ENCODE data around the gene IL6. TPM values are rescaled to one million over a fixed set of nuclear protein-coding genes. Genes with fewer than 3 reads are reported as not detected.
A peak's percentile ranks its signal among the peaks of the same experiment; 100 is the strongest.

Gene IL6
- total and polyA plus RNA-seq, 2 of the 8 experiments (the other 6 are each of a cell fraction or from before 2014, with no cell fraction given) = 0.12 to 0.41 TPM

GRCh38 chr7:22771194-22771871, 44.3 kb downstream of the IL6 start:
- no peak for FAIRE-seq
- no peak overlapping the region for H2BK15ac ChIP-seq (ENCODE audit: low read length)
- TF ChIP-seq SIRT6 (IDR thresholded peaks at IDR 0.05; ENCODE audit: low read length) (no peak), NRF1 (IDR thresholded peaks at IDR 0.05; ENCODE audit: low read depth, low read length) (no peak), PHF8 (conservative IDR thresholded peaks at IDR 0.05; ENCODE audit: low read depth, low read length) (no peak), HDAC6 (IDR thresholded peaks at IDR 0.05; ENCODE audit: low read depth, low read length) (no peak), YY1 (IDR thresholded peaks at IDR 0.05; ENCODE audit: low read depth, low read length) (no peak), CBX8 (IDR thresholded peaks at IDR 0.05; ENCODE audit: borderline replicate concordance, low read depth, low read length) (no peak), GABPA (IDR thresholded peaks at IDR 0.05; ENCODE audit: borderline replicate concordance, insufficient read depth, low read length) (no peak), HDAC2 (IDR thresholded peaks at IDR 0.05; ENCODE audit: borderline replicate concordance in 1 of 2, low read depth in 2 of 2, low read length in 2 of 2) (no peak), KDM1A (IDR thresholded peaks at IDR 0.05; ENCODE audit: borderline replicate concordance, low read length) (no peak), SP4 (IDR thresholded peaks at IDR 0.05; ENCODE audit: low read length) (no peak), ZNF274 (IDR thresholded peaks at IDR 0.05; ENCODE audit: borderline replicate concordance, extremely low read depth, low read length) (no peak)
- TF ChIP-seq, protein P1, sequence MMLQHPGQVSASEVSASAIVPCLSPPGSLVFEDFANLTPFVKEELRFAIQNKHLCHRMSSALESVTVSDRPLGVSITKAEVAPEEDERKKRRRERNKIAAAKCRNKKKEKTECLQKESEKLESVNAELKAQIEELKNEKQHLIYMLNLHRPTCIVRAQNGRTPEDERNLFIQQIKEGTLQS (IDR thresholded peaks at IDR 0.05; ENCODE audit: insufficient read depth, low read depth, low read length) = no peak

More at GRCh38 chr7:22771194-22771871, 44.3 kb downstream of the IL6 start:
- DNase-seq (ENCODE audit: low read depth in 1 of 2, low spot score in 2 of 2) = no peak
- Histone ChIP-seq H3K9me3 (ENCODE audit: insufficient read depth in 2 of 2, low read depth in 1 of 2, low read length in 1 of 2) (no peaks in the 10 kb centered on the region), H4K20me1 (replicated peaks in 1 of 2; ENCODE audit: control insufficient read depth in 1 of 2, insufficient read depth in 2 of 2, low read length in 2 of 2) (no peaks in the 10 kb centered on the region), H3K79me1 (ENCODE audit: low read depth, low read length) (no peaks in the 10 kb centered on the region), H4K91ac (replicated peaks; ENCODE audit: insufficient read length, low read length) (no peak overlapping the region), H3K14ac (ENCODE audit: insufficient read length) (no peak overlapping the region), H3K27ac (ENCODE audit: low read depth, low read length) (no peak overlapping the region), H3K4ac (replicated peaks; ENCODE audit: insufficient read length, low read depth, low read length) (no peak overlapping the region), H3K23me2 (ENCODE audit: low read depth, low read length) (no peaks in the 10 kb centered on the region; the same call in 1 of the 2 replicates), H2BK20ac (ENCODE audit: low read length) (no peak overlapping the region), H3K9ac (replicated peaks in 1 of 4; ENCODE audit: extremely low read depth in 1 of 4, low read depth in 3 of 4, low read length in 3 of 4) (no peak overlapping the region), H2BK12ac (ENCODE audit: low read depth, low read length) (no peak overlapping the region), H3K27me3 (replicated peaks in 1 of 4; ENCODE audit: control insufficient read depth in 3 of 4, extremely low read depth in 1 of 4, insufficient read depth in 3 of 4, low read length in 3 of 4) (no peaks in the 10 kb centered on the region), H2BK120ac (replicated peaks; ENCODE audit: low read depth, low read length) (no peak overlapping the region), H3K18ac (ENCODE audit: extremely low read depth, low read length) (no peak overlapping the region), H3K79me2 (ENCODE audit: control insufficient read depth in 1 of 2, insufficient read depth in 2 of 2, low read length in 2 of 2) (no peaks in the 10 kb centered on the region), H3K36me3 (ENCODE audit: control insufficient read depth in 2 of 4, insufficient read depth in 4 of 4, low read length in 3 of 4) (no peaks in the 10 kb centered on the region), H3K4me2 (ENCODE audit: insufficient read depth in 1 of 2, low read depth in 2 of 2, low read length in 2 of 2) (no peak overlapping the region), H2AK5ac (ENCODE audit: low read depth, low read length) (no peak overlapping the region), H3K23ac (ENCODE audit: insufficient read length) (no peak overlapping the region), H2AFZ (ENCODE audit: low read length) (no peak overlapping the region; the same call in 1 of the 2 replicates), H3K56ac (replicated peaks; ENCODE audit: insufficient read length, low read depth, low read length) (peak overlapping the region; percentile 59), H3K4me1 (replicated peaks in 1 of 4; ENCODE audit: control insufficient read depth in 3 of 4, insufficient read depth in 4 of 4, low read length in 3 of 4) (no peaks in the 10 kb centered on the region), H2BK5ac (ENCODE audit: low read depth, low read length) (no peak overlapping the region), H4K8ac (ENCODE audit: extremely low read depth, insufficient read depth, low read length) (no peak overlapping the region), H4K5ac (ENCODE audit: insufficient read length, low read depth, low read length) (no peak overlapping the region), H3K4me3 (ENCODE audit: extremely low read depth in 1 of 4, insufficient read depth in 2 of 4, low read depth in 3 of 4, low read length in 4 of 4) (no peak overlapping the region)
- WGBS, 2 experiments (ENCODE audit: extremely low coverage in 1 of 2, insufficient coverage in 1 of 2, insufficient read length in 1 of 2, insufficient replicate concordance in 2 of 2, low coverage in 1 of 2, low lambda C conversion rate in 2 of 2, missing lambda C conversion rate in 1 of 2) = 95% methylated on average over 1 of the region's 1 CpG; no CpG with 5 or more reads in 1 of the 2 experiments
- POLR2A ChIA-PET (ENCODE audit: partially characterized antibody) = no interaction called here
- CTCF ChIA-PET (ENCODE audit: partially characterized antibody) = interaction anchor here (0.9 to 2.0 kb wide), 3 partner anchors 11 to 284 kb away, joined by 3 to 15 read pairs (median 3); no protein-coding TSS in a partner anchor
